HCT116 (cell line): ENCODE data around the gene MMGT1. TPM values are rescaled to one million over a fixed set of nuclear protein-coding genes. Genes with fewer than 3 reads are reported as not detected.

Source experiments
- ATAC-seq: fragments of 200-7000 bp; cut with Tn5 transposase; 2 replicates; pipeline ENCODE4 v1.9.1; 2020; ENCODE audit warnings: mild to moderate bottlenecking, moderate library complexity
- BruUV-seq: library from RNA; stranded (reverse); fragments of 400-500 nt; replicated peaks from 2 replicates; lab custom pipeline; 2021; lab: Mats Ljungman, UMichigan
- CTCF ChIA-PET: fragments of 300-600 bp; sonication (Branson Sonifier 250); formaldehyde crosslinking; loops from one replicate; lab custom pipeline; 2021; ENCODE audit warnings: antibody characterized with exemption; lab: Charles Lee
- POLR2A ChIA-PET: fragments of 300-600, 350-600 bp; sonication (Branson Sonifier 250); formaldehyde crosslinking; loops from one replicate; lab custom pipeline; 2021; ENCODE audit warnings: antibody characterized with exemption; lab: Charles Lee
- RAD21 ChIA-PET, 2 experiments: fragments of 300-600 bp; sonication (Branson Sonifier 250); formaldehyde crosslinking; loops; one replicate each; lab custom pipeline; 2023; ENCODE audit warnings: low total read pairs in 2 of 2; ENCODE audit not compliant: uncharacterized antibody in 2 of 2, unreplicated experiment in 2 of 2, low non-redundant PET in 1 of 2; lab: Charles Lee
- DNase-seq: peaks from one replicate; pipeline ENCODE4 v3.0.0-alpha.2; 2010; ENCODE audit warnings: low read depth, low spot score
- H2AFZ ChIP-seq: fragments of 200-600 bp; shearing (Covaris generic), sonication (generic); 2 replicates; pipeline ENCODE4 v1.6.1; 2017; ENCODE audit warnings: low read depth, mixed run types, mixed read lengths, antibody characterized with exemption, low read length; ENCODE audit not compliant: poor library complexity, severe bottlenecking
- H3K27ac ChIP-seq: 2 replicates; pipeline ENCODE4 v1.5.1; 2012; ENCODE audit warnings: low read depth, low read length
- H3K27me3 ChIP-seq: fragments of 200-600 bp; sonication (generic); 2 replicates; pipeline ENCODE4 v1.6.1; 2016; ENCODE audit warnings: mixed run types, low read length, mixed read lengths; ENCODE audit not compliant: insufficient read depth
- H3K36me3 ChIP-seq, 2 experiments: fragments of 200-500 bp in 1 of 2; fragments of 200-600 bp in 1 of 2; sonication (Bioruptor generic) in 1 of 2; sonication (generic) in 1 of 2; 2 replicates each; pipeline versions ENCODE4 v1.5.1 to v1.6.1; 2014 to 2016; ENCODE audit warnings: low read length in 2 of 2, inconsistent platforms in 1 of 2, mixed read lengths in 1 of 2, mixed run types in 1 of 2; ENCODE audit not compliant: insufficient read depth in 2 of 2, control insufficient read depth in 1 of 2
- H3K4me1 ChIP-seq, 2 experiments: fragments of 200-600 bp in 1 of 2; sonication (generic) in 1 of 2; 2 replicates each; pipeline versions ENCODE4 v1.5.1 to v1.6.1; 2012 to 2017; ENCODE audit warnings: low read length in 2 of 2, inconsistent platforms in 1 of 2, mild to moderate bottlenecking in 1 of 2, mixed read lengths in 1 of 2, mixed run types in 1 of 2, moderate library complexity in 1 of 2; ENCODE audit not compliant: insufficient read depth in 2 of 2, control insufficient read depth in 1 of 2
- H3K4me2 ChIP-seq: fragments of 200-600 bp; sonication (generic); 2 replicates; pipeline ENCODE4 v1.6.1; 2017; ENCODE audit warnings: mixed run types, low read length, mixed read lengths
- H3K4me3 ChIP-seq, 2 experiments: fragments of 200-600 bp in 1 of 2; sonication (generic) in 1 of 2; replicated peaks in 1 of 2; 2 replicates each; pipeline ENCODE4 v1.5.1; 2011 to 2016; ENCODE audit warnings: low read length in 2 of 2, control low read depth in 1 of 2, low read depth in 1 of 2, mild to moderate bottlenecking in 1 of 2, mixed read lengths in 1 of 2, mixed run types in 1 of 2
- H3K79me2 ChIP-seq: fragments of 200-600 bp; sonication (generic); 2 replicates; pipeline ENCODE4 v1.6.1; 2017; ENCODE audit warnings: mild to moderate bottlenecking, mixed run types, low read length, moderate library complexity, mixed read lengths; ENCODE audit not compliant: insufficient read depth
- H3K9ac ChIP-seq: fragments of 200-600 bp; sonication (generic); 2 replicates; pipeline ENCODE4 v1.6.1; 2016; ENCODE audit warnings: low read length, mixed read lengths
- H3K9me2 ChIP-seq: fragments of 200-600 bp; sonication (generic), shearing (Covaris generic); 2 replicates; pipeline ENCODE4 v1.6.1; 2017; ENCODE audit warnings: mixed run types, mild to moderate bottlenecking, moderate library complexity; ENCODE audit not compliant: insufficient read depth
- H3K9me3 ChIP-seq, 2 experiments: fragments of 200-500 bp in 1 of 2; fragments of 200-600 bp in 1 of 2; sonication (Bioruptor generic) in 1 of 2; sonication (generic) in 1 of 2; 2 replicates each; pipeline ENCODE4 v1.6.1; 2014 to 2017; ENCODE audit warnings: low read length in 2 of 2, mixed read lengths in 2 of 2, inconsistent platforms in 1 of 2, low read depth in 1 of 2, mild to moderate bottlenecking in 1 of 2, mixed run types in 1 of 2, moderate library complexity in 1 of 2; ENCODE audit not compliant: control insufficient read depth in 1 of 2, insufficient read depth in 1 of 2
- H4K20me1 ChIP-seq: fragments of 200-600 bp; sonication (generic), shearing (Covaris generic); 2 replicates; pipeline ENCODE4 v1.6.1; 2017; ENCODE audit warnings: mixed run types, mild to moderate bottlenecking, moderate library complexity; ENCODE audit not compliant: insufficient read depth
- CBX3 ChIP-seq: IDR thresholded peaks from 2 replicates; pipeline ENCODE4 v1.6.1; 2012; ENCODE audit warnings: low read depth
- CEBPB ChIP-seq: IDR thresholded peaks from 2 replicates; pipeline ENCODE4 v1.6.1; 2012; ENCODE audit warnings: low read depth
- EGR1 ChIP-seq: IDR thresholded peaks from 2 replicates; pipeline ENCODE4 v1.6.1; 2012; ENCODE audit warnings: low read depth
- EZH2phosphoT487 ChIP-seq: fragments of 200-600 bp; IDR thresholded peaks from 2 replicates; pipeline ENCODE4 v1.6.1; 2018; ENCODE audit warnings: antibody characterized with exemption, borderline replicate concordance
- POLR2A ChIP-seq: IDR thresholded peaks from 2 replicates; pipeline ENCODE4 v1.7.0; 2011; ENCODE audit warnings: borderline replicate concordance; ENCODE audit not compliant: insufficient read depth, insufficient read length; ENCODE audit errors: extremely low read depth
- POLR2AphosphoS5 ChIP-seq: IDR thresholded peaks from 2 replicates; pipeline ENCODE4 v1.6.1; 2011; ENCODE audit warnings: mild to moderate bottlenecking, low read depth, low read length, moderate library complexity
- SP1 ChIP-seq: IDR thresholded peaks from 2 replicates; pipeline ENCODE4 v1.6.1; 2012; ENCODE audit warnings: low read depth
- SRF ChIP-seq: IDR thresholded peaks from 2 replicates; pipeline ENCODE4 v1.6.1; 2012; ENCODE audit warnings: low read depth
- intact Hi-C: fragments of 100-400 bp; cut with micrococcal nuclease; formaldehyde crosslinking; loops from 2 replicates; pipeline ENCODE4 v1.10.0; 2022
- total RNA-seq: library from RNA; stranded (reverse); gene quantifications from one replicate; pipeline ENCODE4 v1.2.1, GENCODE V29; 2021; ENCODE audit not compliant: unreplicated experiment
- TF ChIP-seq, protein P1 (sequence below): IDR thresholded peaks from 2 replicates; pipeline ENCODE4 v1.6.1; 2011; ENCODE audit warnings: mild to moderate bottlenecking, low read length, moderate library complexity; ENCODE audit not compliant: insufficient replicate concordance; ENCODE audit errors: extremely low read depth

MMGT1 gene
- total RNA-seq, 1 experiment from 2014 or later = 23.2 TPM

GRCh38 chrX:135977611-135978010 is 3.8 kb upstream of the MMGT1 start:
- no peak overlapping the region for H3K27ac ChIP-seq
- no peaks in the 10 kb centered on the region for H3K36me3 ChIP-seq

DNA sequence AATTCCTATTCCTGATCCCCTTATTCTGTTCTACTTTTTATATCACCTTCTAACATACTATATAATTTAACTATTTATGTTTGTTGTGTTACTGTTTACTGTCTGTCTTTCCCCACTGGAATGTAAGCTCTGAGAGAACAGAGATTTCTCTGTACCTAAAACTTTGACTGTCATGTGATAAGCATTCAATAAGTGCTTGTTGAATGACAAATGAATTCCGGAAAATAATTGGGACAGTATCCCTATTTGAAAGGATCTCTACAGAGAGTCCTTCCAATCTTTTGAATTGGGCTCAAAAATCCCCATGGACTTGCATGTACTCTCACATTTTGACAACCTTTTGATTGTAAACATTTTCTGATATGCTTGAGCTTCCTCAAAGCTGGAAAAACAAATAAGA is 1.6 kb upstream of the MMGT1 start:
- no peaks in the 10 kb centered on the region for H3K27me3 ChIP-seq
- peaks cover 24% of the 10 kb centered on the region for H3K79me2 ChIP-seq
- no peaks in the 10 kb centered on the region for H3K36me3 ChIP-seq
- H3K27ac ChIP-seq = no peak overlapping the region
- H3K9ac ChIP-seq = no peak overlapping the region
- H2AFZ ChIP-seq = no peak overlapping the region
- RAD21 ChIA-PET = no interaction called here
- POLR2A ChIA-PET = no interaction called here
- no TSS peak for BruUV-seq
- CTCF ChIA-PET = no interaction called here
- H3K4me1 ChIP-seq = peaks cover 6 to 8% of the 10 kb centered on the region in 2 experiments; a peak in 3 of 4 replicates
- TF ChIP-seq, protein P1, sequence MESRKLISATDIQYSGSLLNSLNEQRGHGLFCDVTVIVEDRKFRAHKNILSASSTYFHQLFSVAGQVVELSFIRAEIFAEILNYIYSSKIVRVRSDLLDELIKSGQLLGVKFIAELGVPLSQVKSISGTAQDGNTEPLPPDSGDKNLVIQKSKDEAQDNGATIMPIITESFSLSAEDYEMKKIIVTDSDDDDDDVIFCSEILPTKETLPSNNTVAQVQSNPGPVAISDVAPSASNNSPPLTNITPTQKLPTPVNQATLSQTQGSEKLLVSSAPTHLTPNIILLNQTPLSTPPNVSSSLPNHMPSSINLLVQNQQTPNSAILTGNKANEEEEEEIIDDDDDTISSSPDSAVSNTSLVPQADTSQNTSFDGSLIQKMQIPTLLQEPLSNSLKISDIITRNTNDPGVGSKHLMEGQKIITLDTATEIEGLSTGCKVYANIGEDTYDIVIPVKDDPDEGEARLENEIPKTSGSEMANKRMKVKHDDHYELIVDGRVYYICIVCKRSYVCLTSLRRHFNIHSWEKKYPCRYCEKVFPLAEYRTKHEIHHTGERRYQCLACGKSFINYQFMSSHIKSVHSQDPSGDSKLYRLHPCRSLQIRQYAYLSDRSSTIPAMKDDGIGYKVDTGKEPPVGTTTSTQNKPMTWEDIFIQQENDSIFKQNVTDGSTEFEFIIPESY = no peak
- TF ChIP-seq CBX3 (no peak), POLR2A (no peak), EGR1 (no peak), EZH2phosphoT487 (no peak), POLR2AphosphoS5 (no peak), SRF (no peak), SP1 (no peak)
- ATAC-seq (no peak), DNase-seq (no peak)
- intact Hi-C loops = no loop called here
- no peak overlapping the region for H3K4me2 ChIP-seq
- no peaks in the 10 kb centered on the region for H3K9me3 ChIP-seq
- no peaks in the 10 kb centered on the region for H3K9me2 ChIP-seq
- no peaks in the 10 kb centered on the region for H4K20me1 ChIP-seq
- H3K4me3 ChIP-seq = no peak overlapping the region

More at GRCh38 chrX:135977611-135978010, 3.8 kb upstream of the MMGT1 start:
- ATAC-seq (no peak), DNase-seq (no peak)
- H2AFZ ChIP-seq = no peak overlapping the region
- TF ChIP-seq CEBPB (no peak), POLR2AphosphoS5 (no peak)
- ChIA-PET POLR2A (no interaction called here), CTCF (no interaction called here), RAD21 (no interaction called here)
- peaks cover 9% of the 10 kb centered on the region for H3K79me2 ChIP-seq
- H3K4me1 ChIP-seq = peaks cover 0 to 4% of the 10 kb centered on the region in 2 experiments; a peak in 3 of 4 replicates
- no peak overlapping the region for H3K4me2 ChIP-seq
- intact Hi-C loops = no loop called here
- no peaks in the 10 kb centered on the region for H4K20me1 ChIP-seq
- H3K9me2 ChIP-seq = no peaks in the 10 kb centered on the region
- no TSS peak for BruUV-seq
- H3K4me3 ChIP-seq = no peak overlapping the region
- H3K9me3 ChIP-seq = no peaks in the 10 kb centered on the region
- H3K27me3 ChIP-seq = no peaks in the 10 kb centered on the region
- no peak overlapping the region for H3K9ac ChIP-seq
